AG08395 (cell line): ENCODE results near the gene CCNG2.

Experiments used
- DNase-seq: peaks from one replicate; pipeline ENCODE4 v3.0.0; 2012; ENCODE audit warnings: mixed read lengths, low spot score

CCNG2 gene

DNA sequence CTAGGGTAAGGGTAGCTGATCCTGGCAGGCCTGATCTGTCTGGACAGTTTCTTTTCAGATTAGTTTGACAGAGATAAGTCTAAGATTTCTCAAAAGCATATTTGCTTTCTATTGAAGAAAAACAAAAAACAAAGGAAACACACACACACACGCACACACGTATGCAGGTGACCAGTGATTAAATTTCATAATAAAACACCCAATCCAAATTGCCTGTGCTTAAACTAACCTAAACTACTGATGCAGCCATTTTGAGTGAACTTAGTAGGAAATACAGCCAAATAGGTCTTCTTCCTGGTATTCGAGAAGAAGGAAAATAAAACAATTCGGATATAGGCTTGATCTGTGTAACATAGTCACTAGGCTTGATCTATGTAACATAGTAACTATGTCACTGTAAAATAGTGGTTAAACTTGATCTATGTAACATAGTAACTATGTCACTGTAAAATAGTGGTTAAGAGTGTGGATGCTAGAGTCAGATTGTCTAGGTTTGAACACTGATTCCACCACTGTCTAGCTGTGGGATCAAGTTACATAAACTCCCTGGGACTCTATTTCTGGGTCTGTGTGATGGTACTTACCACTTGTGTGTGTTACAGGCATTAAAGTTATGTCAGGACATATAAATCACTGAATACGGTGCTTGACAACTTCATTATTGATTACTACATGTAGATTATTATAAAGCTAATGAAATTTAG is 9.8 kb upstream of the CCNG2 start:
- no peak for DNase-seq

DNA sequence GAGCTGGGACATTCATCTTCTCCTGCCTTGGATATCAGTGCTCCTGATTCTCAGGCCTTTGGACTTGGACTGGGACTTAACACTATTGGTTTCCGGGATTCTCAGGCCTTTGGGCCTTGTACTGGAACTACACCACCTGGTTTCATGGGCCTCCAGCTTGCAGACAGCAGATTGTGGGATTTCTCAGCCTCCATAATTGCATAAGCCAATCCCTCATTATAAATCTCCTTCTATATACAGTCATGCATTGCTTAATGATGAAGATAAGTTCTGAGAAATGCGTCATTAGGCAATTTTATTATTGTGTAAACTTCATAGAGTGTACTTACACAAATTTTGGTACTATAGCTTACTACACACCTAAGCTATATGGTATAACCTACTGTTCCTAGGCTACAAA is 8.9 kb upstream of the CCNG2 start:
- DNase-seq: no peak

DNA sequence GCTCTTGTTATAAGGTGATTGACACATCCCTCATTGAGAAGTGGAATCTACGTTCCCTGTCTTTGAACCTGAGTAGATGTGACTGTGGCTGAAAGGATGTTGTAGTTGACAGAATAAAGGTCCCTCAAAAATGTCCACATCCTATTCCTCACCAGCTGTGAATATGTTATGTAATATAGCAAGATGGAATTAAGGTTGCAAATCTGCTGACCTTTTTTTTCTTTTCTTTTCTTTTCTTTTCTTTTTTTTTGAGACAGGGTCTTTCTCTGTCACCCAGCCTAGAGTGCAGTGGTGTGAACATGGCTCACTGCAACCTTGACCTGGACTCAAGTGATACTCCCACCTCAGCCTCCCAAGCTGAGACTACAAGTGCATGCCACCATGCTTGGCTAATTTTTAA is 7.2 kb upstream of the CCNG2 start:
- no peak for DNase-seq

DNA sequence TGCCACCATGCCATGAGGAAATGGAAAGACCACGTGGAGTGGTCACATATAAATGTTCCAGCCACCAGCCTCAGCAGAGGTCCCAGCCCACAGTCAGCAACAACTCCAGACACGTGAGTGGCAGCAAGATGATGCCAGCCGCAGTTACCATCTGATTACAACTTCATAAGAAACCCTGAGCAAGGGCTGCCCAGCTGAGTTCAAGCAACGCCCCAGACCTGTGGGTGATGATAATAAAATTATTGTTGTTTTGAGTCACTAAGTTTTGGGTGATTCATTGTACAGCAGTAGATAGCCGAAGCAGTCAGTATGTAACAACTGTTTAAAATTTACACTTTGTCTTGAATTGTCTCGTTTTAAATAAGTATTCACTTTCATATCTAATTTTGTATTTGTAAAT is 5.8 kb upstream of the CCNG2 start:
- DNase-seq: no peak

DNA sequence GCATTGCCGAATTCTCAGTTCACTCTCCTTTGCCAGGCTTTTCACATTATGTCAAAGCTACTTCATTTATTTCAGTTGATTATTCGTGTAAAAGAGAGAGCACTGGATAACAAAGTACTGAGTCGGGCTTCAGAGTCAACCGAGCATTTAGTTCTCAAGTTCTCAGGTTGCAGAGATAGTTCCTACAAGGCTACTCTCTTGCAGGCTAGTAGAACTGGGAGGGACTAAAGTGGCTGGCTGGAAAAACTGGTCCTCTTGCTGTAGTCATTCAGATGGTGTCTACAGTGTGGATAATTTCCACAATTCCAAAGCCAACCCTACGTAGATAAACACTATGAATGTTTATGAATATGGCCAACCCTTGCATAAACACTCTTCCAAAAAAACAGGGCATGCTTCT is 4.6 kb upstream of the CCNG2 start:
- DNase-seq: no peak

DNA sequence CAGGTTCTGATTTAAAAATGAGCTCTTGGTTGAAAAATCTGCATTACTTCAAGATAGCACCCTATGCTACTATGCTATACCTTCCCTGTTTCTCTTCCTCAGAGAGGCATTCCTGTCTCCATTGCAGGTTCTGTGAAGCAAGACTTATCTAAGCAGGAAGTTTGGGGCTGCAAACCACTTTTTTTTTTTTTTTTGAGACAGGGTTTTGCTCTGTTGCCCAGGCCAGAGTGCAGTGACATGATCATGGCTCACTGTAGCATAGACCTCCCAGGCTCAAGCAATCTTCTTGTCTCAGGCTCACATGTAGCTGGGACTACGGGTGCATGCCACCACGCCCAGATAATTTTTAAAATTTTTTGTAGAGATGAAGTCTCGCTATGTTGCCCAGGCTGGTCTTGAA is 4.0 kb upstream of the CCNG2 start:
- no peak for DNase-seq

DNA sequence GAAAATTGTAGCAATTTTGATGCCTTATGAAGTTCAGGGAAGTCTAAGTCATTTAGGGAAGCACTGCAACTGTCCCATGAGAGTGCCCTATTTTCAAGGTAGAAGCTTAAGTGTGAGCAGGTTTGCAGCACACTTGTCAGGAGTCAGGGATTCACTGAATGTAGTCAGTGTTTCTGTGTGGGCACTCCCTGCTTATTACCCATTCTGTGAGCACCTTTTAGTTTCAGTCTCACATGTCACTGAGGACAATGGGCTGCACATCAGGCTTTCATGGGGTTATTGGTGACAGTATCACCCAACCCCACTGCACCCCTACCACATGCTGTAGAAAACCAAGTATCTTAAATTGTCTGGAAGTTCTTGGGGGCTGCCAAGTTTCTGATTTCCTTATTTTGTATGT is 2.9 kb upstream of the CCNG2 start:
- DNase-seq: no peak

DNA sequence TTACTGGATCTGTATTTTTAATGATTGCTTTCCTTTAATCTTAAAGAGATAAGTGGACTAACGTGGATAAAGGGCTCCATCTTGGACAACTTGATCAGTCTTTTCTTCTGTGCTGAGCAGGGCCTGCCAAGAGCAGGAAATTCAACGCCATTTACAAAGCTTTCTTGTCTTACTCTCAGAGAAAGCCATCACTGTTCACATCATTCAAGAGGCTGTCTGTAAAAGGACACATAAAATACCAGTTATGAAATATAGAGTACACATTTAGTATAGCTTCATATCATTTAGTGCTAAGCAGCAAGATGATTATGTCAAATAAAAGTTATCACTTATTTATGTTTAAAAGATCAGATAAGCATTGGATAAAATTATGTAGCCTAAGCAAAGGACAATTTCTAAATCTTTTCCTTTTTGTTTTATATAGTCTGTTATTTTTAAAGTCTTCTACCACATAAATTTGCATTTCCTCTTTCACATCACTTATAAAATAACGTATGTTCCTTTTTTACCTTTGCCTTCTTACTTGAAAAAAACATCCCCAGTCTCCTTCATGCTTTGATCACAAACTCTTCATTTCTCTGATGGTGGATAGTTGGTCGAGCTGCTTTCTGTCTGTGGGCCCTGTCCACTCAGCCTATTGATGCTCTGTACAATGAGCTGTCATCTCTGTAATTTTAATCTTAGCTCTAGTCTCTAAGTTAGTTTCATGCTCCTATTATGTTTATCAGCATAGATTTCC is 2.1 kb upstream of the CCNG2 start:
- DNase-seq: no peak

DNA sequence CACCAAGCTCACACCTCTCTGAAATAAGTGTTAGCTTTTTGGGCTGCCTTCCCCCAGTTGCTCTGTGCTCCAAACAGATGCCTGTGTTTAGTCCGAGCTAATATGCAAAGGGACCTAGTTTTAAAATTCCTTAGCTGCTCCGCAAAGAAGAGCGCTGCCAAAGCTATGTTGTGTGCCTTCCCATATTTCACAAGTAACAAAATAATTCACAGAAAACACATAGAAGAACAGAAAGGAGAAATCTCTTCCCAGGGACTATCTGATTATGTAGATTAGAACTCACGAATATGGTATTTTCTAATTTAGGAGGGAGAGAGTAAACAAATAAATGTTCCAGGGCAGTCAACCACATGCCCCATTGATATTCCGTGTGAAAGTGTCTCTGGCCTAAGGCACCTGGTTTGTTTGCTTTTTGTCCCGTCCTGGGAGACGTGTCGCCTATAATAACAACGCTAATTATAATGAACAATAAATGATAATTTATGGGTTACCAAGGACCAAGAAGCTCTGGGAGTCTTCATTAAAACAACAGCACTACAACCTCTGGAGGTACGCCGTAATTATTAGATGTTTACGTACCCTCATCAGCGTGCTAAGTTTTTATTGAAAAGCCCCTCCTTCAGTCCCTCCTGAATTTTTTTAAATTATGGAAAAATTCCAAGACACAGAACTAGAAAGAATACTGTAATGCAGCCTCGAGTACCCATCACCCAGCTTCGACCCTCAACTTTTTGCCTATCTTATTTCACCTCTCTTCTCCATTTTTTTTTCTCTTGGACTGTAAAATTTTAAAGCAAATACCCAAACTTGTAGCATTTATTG is 1.2 kb upstream of the CCNG2 start:
- no peak for DNase-seq

DNA sequence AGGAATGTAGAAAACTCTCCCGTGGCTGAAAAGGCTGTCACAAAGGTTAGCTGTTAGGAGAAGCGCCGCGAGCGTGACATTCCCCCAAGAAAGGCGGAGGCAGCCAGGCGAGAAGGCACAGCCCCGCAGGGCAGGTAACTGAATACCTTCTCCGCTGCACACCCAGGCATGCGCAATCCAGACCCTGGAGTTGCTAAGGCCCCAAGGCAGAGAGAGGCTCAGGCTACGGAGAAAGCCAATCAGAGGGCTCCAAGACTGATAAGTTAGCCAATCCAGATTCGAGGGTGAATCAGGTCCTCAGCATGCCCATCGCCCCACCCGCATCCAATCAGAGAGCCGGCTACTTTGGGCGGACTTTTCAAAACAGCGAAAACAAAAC is 485 bp upstream of the CCNG2 start:
- DNase-seq: peak; percentile 99

DNA sequence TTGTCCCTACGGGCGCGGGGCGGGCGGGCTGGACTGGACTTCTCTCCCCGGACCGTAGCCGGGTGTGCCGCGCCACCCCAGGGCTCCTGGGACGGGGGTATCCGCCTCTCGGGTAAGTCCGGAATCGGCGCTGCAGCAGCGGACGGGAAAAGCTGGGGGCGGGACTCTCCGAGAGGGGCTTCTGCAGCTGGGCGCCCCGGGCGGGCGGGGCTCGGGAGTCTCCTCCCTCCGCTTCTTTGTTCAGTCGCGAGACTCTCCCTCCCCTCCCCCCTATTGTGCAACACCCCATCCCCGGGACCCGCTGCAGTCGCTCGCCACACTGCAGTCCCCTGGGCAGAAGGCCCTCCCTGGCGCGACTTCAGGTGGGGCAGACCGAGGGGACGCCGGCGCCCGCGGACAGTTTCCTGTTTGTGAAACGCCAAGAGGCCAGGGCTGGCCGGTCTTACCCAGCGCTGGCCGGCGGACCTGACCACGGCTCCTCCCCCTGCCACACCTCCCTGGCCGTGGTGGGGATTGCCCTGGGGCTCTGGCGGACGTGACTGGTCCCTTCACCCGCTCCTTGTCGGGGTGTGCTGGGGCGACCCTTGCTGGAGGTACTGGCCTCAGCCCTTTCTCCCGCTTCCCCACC is 966 bp downstream of the CCNG2 start:
- peak; percentile 89 for DNase-seq

DNA sequence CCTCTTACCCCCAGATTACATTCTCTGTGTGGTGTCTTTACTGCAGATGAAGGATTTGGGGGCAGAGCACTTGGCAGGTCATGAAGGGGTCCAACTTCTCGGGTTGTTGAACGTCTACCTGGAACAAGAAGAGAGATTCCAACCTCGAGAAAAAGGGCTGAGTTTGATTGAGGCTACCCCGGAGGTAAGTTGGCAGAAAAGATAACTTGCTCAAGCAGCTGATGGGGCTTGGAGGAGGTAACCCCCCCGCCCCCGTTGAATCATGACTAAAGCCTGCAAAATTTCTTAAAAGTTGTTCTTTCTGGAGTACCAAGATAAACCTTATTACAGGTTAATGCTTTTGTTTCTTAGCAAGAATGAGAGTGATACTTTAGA is 1.5 kb downstream of the CCNG2 start:
- DNase-seq: no peak

DNA sequence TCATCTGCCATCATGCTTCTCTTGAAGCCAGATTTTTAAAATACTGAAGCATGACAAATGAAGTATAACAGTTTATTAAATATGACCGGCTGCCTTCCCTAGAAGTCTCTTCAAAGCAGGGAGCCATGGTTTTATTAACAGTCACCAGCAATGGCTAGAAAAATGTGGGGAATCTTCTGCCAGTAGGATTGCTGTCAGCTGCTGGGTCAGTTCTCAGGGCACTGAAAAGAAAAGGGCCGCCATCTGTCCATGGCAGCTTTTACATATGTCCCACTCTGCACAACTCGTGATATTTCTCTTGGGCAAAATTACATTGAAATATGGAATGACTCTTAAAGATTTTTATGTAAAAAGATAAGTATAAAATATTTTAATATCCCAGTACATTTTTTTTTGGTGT is 2.8 kb downstream of the CCNG2 start:
- no peak for DNase-seq

DNA sequence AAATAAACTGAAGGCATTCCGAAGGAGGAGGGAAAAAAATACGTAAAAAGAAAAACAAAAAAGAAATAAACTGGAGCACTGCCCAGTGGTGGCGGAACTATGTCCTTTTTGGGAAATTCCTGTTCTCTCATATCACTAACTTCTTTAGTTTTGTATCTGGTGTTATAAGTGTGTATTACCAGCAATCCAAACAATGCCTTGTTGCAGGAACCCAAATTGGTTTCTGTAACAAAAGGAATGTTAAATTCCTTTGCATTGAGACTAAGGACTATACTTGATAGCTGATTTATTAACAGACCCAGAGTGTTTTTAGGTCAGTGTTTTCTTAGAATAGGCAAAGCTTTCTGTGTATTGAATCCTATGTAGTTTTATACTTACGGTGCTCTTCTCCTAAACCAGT is 6.6 kb downstream of the CCNG2 start:
- DNase-seq: no peak

DNA sequence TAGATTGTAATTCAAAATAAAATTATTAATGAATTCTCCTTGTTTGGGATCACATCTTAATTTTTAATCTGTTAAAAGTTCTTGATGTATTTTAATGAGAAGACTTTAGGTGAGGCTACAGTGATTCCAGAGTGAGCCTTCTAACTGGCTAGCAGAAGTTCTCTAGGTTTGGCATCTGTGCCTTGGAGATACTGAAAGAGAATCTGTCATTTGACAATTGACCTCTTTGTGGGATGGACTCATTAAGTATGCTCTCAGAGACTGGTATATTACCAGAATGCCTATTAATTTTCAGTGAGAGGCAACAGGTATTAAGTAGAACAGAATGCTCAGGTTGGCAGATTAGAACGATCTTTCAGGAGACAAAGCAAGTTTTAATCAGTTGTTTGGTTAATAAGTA is 10.2 kb downstream of the CCNG2 start:
- no peak for DNase-seq

DNA sequence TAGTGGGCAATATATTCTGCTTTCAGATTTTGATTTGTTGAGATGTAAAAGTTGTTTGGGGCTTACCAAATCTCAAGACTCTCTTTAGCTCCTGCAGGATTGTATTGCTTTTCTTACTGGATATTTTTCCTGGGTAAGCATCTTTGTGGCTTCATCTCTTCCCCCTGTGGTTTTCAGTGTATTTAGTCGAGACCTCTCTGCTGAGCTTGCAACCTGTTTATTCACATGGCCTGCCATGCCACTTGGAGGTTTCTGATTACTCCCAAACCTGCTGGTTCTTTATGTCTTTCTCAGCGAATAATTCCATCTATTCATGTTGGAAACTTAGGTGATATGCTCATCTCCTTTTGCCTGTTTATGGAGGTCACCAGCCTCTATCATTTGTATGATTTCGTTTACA is 10.9 kb downstream of the CCNG2 start:
- DNase-seq: no peak

DNA sequence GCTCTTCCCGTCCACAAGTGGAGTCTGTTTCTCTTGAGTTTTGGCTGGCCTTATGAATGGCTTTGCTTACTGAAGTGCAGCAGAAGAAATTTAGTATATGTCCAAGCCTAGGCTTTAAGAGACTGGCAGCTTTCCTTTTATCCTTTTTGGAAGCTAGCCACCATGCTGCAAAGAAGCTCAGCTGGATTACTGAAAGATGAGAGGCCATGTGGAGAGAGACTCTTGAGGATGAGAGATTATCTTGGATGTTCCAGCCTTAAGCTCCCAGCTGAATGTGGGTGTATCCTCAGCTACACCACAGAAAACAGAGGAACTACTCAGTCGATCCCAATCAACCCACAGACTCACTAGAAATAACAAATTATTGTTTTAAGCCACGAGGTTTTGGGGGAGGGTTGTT is 12.5 kb downstream of the CCNG2 start:
- DNase-seq: no peak

DNA sequence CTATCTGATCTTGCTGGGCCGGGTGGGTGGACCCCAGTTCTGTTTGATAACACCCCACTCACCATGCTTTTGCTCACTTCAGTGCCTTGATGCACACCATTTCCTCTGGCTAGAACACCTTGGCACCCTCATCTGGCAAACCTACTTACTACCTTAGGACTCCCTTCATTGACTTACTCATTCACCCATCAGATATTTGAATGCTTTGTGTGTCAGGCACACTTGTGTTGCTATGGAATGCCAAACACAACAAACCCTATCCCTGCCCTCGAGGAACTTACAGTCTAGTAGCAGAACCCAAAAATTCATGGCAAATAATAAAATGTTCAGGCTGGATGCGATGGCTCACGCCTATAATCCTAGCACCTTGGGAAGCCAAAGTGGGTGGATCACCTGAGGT is 13.9 kb downstream of the CCNG2 start:
- no peak for DNase-seq

DNA sequence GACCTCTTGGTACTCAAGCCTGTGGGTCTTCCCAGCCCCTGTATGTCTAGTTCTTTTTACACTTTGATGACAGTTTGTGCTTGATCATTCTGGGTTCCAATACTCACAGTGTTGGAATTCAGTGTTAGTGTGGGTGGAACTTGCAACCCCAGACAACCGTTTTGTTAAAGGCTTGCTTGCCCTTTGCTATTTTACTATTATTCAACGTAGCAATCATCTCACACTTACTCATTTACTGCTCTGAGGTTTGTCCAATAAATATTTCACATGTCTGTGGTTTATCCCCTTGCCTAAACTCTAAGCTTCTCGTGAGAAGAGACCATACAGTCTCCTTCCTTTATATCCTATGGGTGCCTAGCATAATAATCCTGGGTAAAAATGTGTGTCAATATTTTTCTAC is 15.3 kb downstream of the CCNG2 start:
- DNase-seq: peak; percentile 90

DNA sequence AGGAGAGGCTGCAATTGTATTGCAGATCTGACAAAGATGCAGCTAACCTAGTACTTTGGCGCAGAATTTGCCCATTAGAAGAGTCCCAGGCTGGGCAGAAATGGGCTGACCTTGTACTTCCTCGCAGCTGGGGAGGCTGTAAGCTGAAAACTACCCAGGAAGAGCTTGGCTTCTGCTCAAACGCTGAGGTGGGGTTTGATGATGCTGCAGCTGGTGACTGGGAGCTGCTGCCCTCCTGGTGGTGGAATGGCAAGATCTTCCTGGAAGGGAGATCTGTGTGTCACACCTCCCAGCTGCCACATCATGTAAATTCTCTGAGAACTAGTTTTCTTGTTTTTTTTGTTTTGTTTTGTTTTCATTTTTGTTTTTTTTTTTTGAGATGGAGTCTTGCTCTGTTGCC is 17.4 kb downstream of the CCNG2 start:
- DNase-seq: peak; percentile 62

DNA sequence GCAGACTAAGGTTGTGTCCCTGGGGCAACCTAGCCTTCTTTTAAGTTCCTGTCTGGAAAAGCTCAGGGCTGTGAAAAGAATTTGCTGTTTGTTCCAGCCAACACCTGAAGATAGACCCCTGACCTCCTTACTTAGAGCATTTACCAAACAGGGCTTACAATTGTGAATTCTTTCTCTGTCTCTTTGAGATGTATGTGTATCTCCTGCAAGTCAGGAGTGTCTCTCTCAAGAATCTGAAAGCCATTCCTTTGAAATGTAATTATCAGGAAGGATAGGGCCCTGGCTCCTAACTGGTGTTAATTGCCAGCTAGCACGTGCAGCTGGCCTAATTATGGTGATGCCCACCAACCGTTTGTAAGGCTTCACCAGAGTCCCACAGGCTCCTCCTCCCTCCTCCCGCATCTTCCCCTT is 18.2 kb downstream of the CCNG2 start:
- no peak for DNase-seq

DNA sequence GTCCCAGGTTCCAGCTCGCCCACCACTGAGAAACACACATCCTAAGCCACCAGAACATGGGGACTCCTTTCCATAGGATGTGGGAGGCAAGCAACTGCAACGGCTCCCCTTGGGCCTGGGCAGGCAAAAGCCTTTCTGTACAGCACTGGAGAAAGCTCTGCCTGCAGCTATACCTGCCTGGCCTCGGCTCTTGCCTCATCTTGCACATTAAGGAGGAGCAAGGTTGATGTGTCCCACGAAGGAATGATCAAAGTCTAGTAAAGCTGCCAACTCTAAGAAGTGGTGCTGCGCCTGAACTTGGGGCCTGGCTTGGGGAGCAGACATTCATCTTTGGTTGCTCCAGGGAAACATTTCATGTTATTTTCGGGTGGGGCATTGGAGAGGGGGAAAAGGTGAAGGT is 19.6 kb downstream of the CCNG2 start:
- DNase-seq: no peak

DNA sequence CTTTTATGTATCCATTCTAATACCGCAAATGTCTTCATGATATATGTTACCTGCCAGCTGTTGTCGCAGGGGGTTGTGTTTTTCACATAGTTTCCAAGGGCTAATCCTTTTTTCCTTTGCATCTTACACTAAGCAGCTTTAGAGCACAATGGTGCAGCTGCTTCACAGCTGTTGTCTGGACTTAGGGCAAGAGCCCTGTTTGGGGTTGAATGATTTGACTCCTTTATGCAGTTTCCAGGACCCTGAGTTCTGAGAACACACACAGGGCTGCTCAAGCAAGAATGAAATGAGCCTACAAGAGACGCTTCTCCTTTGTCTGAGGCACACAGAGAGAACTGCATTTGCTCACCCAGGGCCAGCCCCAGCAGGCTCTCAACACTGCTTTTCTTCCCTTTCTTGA is 20.2 kb downstream of the CCNG2 start:
- DNase-seq: no peak
